Measurements from ENCODE around the gene FA2H. TPM values are rescaled to one million over a fixed set of nuclear protein-coding genes. Genes with fewer than 3 reads are reported as not detected.

The FA2H gene
- total and polyA plus RNA-seq, 10 of the 15 experiments (the other 5 are each of a cell fraction or from before 2014, with no cell fraction given) = 0.05 to 0.73 (median 0.51) TPM; not detected in 3

DNA sequence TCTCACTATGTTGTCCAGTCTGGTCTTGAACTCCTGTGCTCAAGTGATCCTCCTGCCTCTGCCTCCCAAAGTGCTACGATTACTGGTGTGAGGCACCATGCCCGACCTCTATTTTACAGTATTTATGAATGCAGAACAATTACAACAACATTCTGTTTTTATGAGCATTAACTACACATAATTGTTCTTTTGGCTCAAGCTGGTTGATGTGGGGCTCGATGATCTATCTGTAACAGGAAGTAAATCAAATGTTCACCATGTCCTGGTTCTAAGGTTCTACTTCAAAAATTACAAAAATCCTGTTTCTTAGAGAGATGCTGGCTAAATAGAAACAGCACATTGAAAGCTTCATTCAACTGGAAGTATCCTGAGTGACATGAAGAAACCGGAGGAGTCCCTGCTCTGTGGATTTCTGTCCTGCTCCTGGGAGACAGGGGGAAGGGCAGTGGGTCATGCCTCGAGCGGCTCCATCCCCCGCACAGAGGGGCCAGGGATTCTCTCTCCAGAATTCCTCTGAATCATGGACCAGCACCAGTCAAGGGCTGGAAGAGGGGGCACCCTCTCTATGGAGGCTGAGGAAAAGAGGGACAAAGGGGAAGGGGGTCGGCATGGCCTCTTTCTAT is 31.5 kb downstream of the FA2H start (continued):
- TF ChIP-seq, protein P1, sequence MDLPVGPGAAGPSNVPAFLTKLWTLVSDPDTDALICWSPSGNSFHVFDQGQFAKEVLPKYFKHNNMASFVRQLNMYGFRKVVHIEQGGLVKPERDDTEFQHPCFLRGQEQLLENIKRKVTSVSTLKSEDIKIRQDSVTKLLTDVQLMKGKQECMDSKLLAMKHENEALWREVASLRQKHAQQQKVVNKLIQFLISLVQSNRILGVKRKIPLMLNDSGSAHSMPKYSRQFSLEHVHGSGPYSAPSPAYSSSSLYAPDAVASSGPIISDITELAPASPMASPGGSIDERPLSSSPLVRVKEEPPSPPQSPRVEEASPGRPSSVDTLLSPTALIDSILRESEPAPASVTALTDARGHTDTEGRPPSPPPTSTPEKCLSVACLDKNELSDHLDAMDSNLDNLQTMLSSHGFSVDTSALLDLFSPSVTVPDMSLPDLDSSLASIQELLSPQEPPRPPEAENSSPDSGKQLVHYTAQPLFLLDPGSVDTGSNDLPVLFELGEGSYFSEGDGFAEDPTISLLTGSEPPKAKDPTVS (IDR thresholded peaks at IDR 0.05; ENCODE audit: low read depth, low read length) = no peak
- TF ChIP-seq SUZ12 (IDR thresholded peaks at IDR 0.05; ENCODE audit: unreplicated experiment) (no peak), NFYB (IDR thresholded peaks at IDR 0.05; ENCODE audit: insufficient read depth, low read depth, low read length) (no peak), PAX8 (IDR thresholded peaks at IDR 0.05) (no peak)
- TF ChIP-seq, protein P2, sequence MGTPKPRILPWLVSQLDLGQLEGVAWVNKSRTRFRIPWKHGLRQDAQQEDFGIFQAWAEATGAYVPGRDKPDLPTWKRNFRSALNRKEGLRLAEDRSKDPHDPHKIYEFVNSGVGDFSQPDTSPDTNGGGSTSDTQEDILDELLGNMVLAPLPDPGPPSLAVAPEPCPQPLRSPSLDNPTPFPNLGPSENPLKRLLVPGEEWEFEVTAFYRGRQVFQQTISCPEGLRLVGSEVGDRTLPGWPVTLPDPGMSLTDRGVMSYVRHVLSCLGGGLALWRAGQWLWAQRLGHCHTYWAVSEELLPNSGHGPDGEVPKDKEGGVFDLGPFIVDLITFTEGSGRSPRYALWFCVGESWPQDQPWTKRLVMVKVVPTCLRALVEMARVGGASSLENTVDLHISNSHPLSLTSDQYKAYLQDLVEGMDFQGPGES (IDR thresholded peaks at IDR 0.05) = no peak

DNA sequence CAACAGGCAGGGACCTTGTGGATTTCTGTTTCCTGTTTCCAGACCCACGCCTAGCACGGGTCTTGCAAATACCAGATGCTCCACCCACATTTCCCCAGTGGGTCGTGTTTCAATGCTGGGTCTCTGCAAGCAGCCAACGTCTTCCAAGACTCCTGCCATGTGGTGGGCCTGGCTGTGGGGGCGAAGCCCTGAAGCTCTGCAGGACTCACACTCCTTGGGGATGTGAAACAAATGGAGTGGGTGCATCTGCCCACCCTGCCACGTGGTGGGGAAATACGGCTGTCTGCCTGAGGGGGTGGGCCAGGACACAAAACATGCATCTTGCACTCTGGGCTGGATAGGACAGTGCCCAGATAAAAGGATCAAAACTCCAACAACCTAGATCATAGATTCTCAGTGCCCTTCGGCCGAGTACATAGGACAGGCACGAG is 32.6 kb downstream of the FA2H start:
- ChIA-PET RAD21 (ENCODE audit: unreplicated experiment) (no interaction called here), SMC1A (ENCODE audit: uncharacterized antibody, unreplicated experiment) (no interaction called here), POLR2A (no interaction called here), CTCF (no interaction called here)
- Histone ChIP-seq H3K4me2 (ENCODE audit: control insufficient read depth, insufficient read depth) (no peak overlapping the region), H3K9ac (ENCODE audit: control insufficient read depth, insufficient read depth, low read length) (no peak overlapping the region), H3K9me3 (replicated peaks; ENCODE audit: control insufficient read depth, insufficient read depth, low read length) (no peaks in the 10 kb centered on the region), H2AFZ (ENCODE audit: control insufficient read depth, low read depth, low read length) (0 out of 2 replicates have a peak overlapping the region, but pooled peaks have one; percentile 23), H4K20me1 (ENCODE audit: control insufficient read depth, insufficient read depth) (no peaks in the 10 kb centered on the region), H3K4me3 (no peak overlapping the region), H3K4me1 (ENCODE audit: control insufficient read depth, insufficient read depth, low read length) (peaks cover 7% of the 10 kb centered on the region; the same call in 1 of the 2 replicates), H3K79me2 (ENCODE audit: control insufficient read depth, insufficient read depth, low read length) (no peaks in the 10 kb centered on the region), H3K27ac (ENCODE audit: control insufficient read depth, insufficient read depth) (no peak overlapping the region), H3K36me3 (ENCODE audit: control insufficient read depth in 2 of 2, insufficient read depth in 2 of 2, low read length in 1 of 2) (no peaks in the 10 kb centered on the region), H3K27me3 (replicated peaks in 1 of 2; ENCODE audit: control insufficient read depth in 2 of 2, insufficient read depth in 2 of 2, low read length in 1 of 2) (peaks cover 0 to 1% of the 10 kb centered on the region in 2 experiments; a peak in 2 of 4 replicates)
- in situ Hi-C loops (cut with MboI) (no loop called here), intact Hi-C loops (cut with micrococcal nuclease; ENCODE audit: unreplicated experiment) (no loop called here)
- TF ChIP-seq ZNF217 (IDR thresholded peaks at IDR 0.05) = no peak
- 0 out of 2 replicates have a peak, but pooled peaks have one; percentile 7 for TF ChIP-seq IKZF1 (conservative IDR thresholded peaks at IDR 0.05)
- no peak for FAIRE-seq
- no peak for DNase-seq (ENCODE audit: low read depth, low spot score)
- no TSS peak for BruUV-seq (replicated peaks)
- no peak for ATAC-seq
- WGBS (ENCODE audit: insufficient coverage, insufficient replicate concordance, low lambda C conversion rate, missing lambda C conversion rate) = 32% methylated on average over 10 of the region's 10 CpGs
